A549 treated with dexamethasone at 1 μM for 4 hours (cell line): ENCODE results near the gene TARM1. TPM values are rescaled to one million over a fixed set of nuclear protein-coding genes. Genes with fewer than 3 reads are reported as not detected.

ENCODE experiments used
- total RNA-seq: library from RNA; stranded (reverse); fragments of 200-300 nt; extraction: Qiagen RNA extraction; gene quantifications from 5 replicates; pipeline ENCODE4 v1.2.3, GENCODE V29; 2022

The TARM1 gene
- total RNA-seq: not detected in 5 replicates

DNA sequence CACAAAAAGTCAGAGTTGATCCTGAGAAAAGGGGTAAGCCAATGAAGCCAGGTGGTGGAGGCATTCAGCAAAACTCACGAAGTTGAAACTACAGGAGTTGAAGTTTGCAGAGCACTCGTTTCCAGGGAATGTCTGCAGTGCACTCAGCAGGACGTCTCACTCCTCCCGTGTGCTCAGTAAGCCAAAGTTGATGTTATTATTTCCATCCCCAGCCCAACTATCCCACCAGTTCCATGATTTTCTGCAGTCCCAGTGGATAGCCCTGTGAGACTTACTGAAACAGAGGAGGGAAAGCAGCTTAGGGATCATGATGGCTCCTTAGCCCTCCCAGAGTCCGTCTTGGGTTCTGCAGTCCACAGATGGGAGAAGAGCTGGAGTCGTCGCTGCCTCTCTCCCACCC, at the start of gene TARM1:
Gene TARM1 (minus strand): TSS at position 334 of the 400 bp plus-strand sequence. CDS start 25 bp downstream, at position 309.

GRCh38 chr19:54115109-54116063, 34.2 kb upstream of the TARM1 start, which contains the start of the genes PRPF31 and TFPT:
PRPF31 (plus strand) TSS chr19:54115754; CDS start chr19:54118279, 2,525 bp downstream.
TFPT (minus strand) TSS chr19:54115657; CDS start chr19:54115269, 388 bp downstream.

DNA sequence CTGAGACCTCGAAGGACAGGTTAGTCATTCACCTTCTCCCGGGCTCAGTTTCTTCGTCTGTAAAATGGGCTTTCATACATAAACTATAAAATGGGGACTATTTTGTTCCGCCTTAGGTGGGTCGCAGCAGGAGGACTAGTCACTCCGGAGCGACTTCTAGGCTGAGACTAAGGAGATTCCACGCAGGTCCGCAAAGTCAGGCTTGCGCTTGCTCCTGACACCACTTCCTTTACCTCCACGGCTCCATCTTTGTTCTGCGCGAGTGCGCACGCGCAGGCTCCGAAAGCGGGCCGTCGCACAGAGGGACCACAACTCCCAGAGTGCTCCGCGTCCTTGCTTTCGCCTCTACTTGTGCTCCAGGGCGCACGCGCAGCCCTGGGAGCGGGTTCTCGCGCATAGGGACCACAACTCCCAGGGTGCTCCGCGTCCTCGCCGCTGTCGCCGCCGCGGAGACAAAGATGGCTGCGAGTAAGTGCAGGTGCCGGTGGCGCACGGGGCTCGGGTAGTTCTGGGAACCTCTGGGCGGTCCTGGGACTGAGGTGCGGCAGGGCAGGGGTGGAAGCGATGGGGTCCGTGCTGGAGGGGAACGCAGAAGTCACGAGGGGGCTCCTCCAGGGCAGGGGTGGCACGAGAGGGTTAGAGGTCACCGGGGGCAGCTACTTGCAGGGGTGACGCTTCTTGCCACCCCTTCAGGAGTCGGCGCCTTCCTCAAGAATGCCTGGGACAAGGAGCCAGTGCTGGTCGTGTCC, 21.4 kb upstream of the TARM1 start, which contains the start of gene NDUFA3:
Gene NDUFA3 (plus strand): TSS at position 435 of the 749 bp plus-strand sequence. CDS start 24 bp downstream, at position 459.

GRCh38 chr19:54100561-54100960, 19.4 kb upstream of the TARM1 start, which contains the start of gene OSCAR:
OSCAR (minus strand) TSS chr19:54100803; CDS start chr19:54100792, 11 bp downstream.

GRCh38 chr19:54063350-54064116, 17.6 kb downstream of the TARM1 start, which contains the start of gene VSTM1:
VSTM1 (minus strand) TSS chr19:54063897; CDS start chr19:54063777, 120 bp downstream.

Other genes with a start within 250 kb of the TARM1 start
- gene MYADM, start 213.5 kb downstream of the TARM1 start, total RNA-seq: 180 to 380 TPM (median 349 TPM) in 5 replicates
- 4.1 to 7.3 TPM (median 6.1 TPM) in 5 replicates for gene PRKCG, start 199.2 kb downstream of the TARM1 start, total RNA-seq
- gene CACNG7, start 172.1 kb downstream of the TARM1 start, total RNA-seq: 5.8 to 9.2 TPM (median 8.3 TPM) in 5 replicates
- 0.61 to 1.2 TPM (median 0.79 TPM) in 5 replicates for gene CACNG8, start 118.4 kb downstream of the TARM1 start, total RNA-seq
- gene CACNG6, start 89.7 kb downstream of the TARM1 start, total RNA-seq: 7.8 to 12.8 TPM (median 11.2 TPM) in 5 replicates
- gene VSTM1, start 17.5 kb downstream of the TARM1 start, total RNA-seq: 0.23 to 0.79 TPM (median 0.54 TPM) in 5 replicates
- gene OSCAR, start 19.4 kb upstream of the TARM1 start, total RNA-seq: 0.15 to 0.33 TPM (median 0.27 TPM) in 5 replicates
- gene NDUFA3, start 21.5 kb upstream of the TARM1 start, total RNA-seq: 219 to 268 TPM (median 245 TPM) in 5 replicates
- 20.8 to 24.6 TPM (median 21.4 TPM) in 5 replicates for gene TFPT, start 34.3 kb upstream of the TARM1 start, total RNA-seq
- 108 to 130 TPM (median 123 TPM) in 5 replicates for gene PRPF31, start 34.4 kb upstream of the TARM1 start, total RNA-seq
- 44.6 to 68.1 TPM (median 61.7 TPM) in 5 replicates for gene CNOT3, start 56.4 kb upstream of the TARM1 start, total RNA-seq
- gene LENG1, start 78.4 kb upstream of the TARM1 start, total RNA-seq: 7.5 to 8.8 TPM (median 7.8 TPM) in 5 replicates
- 0.52 to 1.0 TPM (median 0.94 TPM) in 5 replicates for gene TMC4, start 91.8 kb upstream of the TARM1 start, total RNA-seq
- gene MBOAT7, start 108.2 kb upstream of the TARM1 start, total RNA-seq: 97.0 to 169 TPM (median 161 TPM) in 5 replicates
- 77.5 to 116 TPM (median 107 TPM) in 5 replicates for gene TSEN34, start 109.9 kb upstream of the TARM1 start, total RNA-seq
- 1,857 to 2,770 TPM (median 1,973 TPM) in 5 replicates for gene RPS9, start 119.5 kb upstream of the TARM1 start, total RNA-seq
- 0.07 to 0.39 TPM (median 0.30 TPM) in 5 replicates for gene LILRB3, start 141.6 kb upstream of the TARM1 start, total RNA-seq
- 0.06 to 0.08 TPM in 2 of 5 replicates, not detected in the others for gene LILRA6, start 161.4 kb upstream of the TARM1 start, total RNA-seq
- 0.02 to 0.08 TPM (median 0.04 TPM) in 4 of 5 replicates, not detected in the other for gene LILRB5, start 175.9 kb upstream of the TARM1 start, total RNA-seq
- gene LILRB2, start 199.7 kb upstream of the TARM1 start, total RNA-seq: 0.06 to 0.15 TPM (median 0.08 TPM) in 5 replicates
- 0.13 TPM in 1 of 5 replicates, not detected in the others for gene LILRA5, start 231.8 kb upstream of the TARM1 start, total RNA-seq